GM12873 (cell line): ENCODE results near the gene KLHL14.

Experiments used
- TF ChIP-seq, protein P1 (sequence below): IDR thresholded peaks from 2 replicates; pipeline ENCODE4 v1.5.1; 2012; ENCODE audit warnings: low read depth, mild to moderate bottlenecking, moderate library complexity, low read length, control low read depth; ENCODE audit not compliant: insufficient read depth; ENCODE audit errors: missing control alignments

Gene KLHL14

DNA sequence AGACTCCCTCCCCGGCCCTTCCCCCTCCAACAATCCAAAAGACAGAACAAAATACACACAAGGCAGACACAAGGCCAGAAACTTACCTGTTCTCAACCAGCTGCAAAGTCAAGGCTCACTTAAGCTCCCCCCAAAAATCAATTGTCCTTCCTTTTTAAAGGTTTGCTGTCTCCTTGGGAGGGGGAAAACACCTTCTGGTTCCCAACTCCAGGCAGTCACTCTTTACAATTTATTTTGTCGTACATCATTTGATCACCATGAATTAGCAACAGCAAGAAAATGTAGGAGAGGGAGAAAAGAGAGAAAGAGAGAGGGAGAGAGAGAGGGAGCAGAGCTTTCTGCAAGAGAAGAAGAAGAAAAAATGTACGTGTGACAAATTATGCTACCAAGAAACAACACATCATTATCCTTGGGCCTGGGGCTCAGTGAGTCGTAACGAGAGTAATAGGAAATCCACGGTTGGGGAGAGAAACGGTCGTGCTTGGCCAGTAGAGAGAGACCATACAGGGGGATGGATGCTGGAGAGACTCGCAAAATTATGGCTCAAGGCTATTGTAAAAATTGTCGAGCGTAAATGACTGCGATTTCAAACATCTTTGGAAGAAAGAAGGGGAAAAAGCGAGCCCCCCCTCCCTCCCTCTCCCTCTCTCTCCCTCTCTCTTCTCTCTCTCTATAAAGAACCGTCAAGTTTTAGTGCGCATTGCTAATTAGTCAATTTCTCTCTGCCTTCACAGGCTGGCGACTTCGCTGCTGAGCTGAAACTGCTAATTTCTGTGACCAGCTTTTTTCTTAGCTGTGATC, at the start of gene KLHL14:
TSS of gene KLHL14 (minus strand) at position 443 of the 801 bp plus-strand sequence. CDS start 2,432 bp downstream, outside the sequence.
- TF ChIP-seq, protein P1, sequence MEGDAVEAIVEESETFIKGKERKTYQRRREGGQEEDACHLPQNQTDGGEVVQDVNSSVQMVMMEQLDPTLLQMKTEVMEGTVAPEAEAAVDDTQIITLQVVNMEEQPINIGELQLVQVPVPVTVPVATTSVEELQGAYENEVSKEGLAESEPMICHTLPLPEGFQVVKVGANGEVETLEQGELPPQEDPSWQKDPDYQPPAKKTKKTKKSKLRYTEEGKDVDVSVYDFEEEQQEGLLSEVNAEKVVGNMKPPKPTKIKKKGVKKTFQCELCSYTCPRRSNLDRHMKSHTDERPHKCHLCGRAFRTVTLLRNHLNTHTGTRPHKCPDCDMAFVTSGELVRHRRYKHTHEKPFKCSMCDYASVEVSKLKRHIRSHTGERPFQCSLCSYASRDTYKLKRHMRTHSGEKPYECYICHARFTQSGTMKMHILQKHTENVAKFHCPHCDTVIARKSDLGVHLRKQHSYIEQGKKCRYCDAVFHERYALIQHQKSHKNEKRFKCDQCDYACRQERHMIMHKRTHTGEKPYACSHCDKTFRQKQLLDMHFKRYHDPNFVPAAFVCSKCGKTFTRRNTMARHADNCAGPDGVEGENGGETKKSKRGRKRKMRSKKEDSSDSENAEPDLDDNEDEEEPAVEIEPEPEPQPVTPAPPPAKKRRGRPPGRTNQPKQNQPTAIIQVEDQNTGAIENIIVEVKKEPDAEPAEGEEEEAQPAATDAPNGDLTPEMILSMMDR = no peak

- TF ChIP-seq, protein P1 = no peak
Measured at GRCh38 chr18:32822197-32822596, 49.4 kb upstream of the KLHL14 start.

DNA sequence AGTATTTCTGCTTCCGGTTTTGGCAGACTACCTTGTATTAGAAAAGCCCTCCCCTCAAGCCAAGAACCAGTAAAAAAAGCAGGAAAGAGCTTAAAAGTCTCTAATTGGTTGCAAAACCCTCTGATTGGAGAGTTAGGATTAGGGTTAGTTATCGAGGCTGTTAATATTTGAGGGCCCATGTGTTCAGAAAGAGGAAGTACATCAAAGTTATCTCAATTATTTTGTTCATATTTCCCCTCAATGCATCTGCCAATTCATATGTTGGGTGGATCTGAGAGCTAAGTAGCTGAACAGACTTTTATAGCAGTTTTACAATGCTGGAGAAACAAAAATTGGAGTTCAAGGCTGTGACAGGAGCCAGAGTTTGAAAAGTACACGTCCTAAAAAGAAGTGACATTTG, 43.1 kb upstream of the KLHL14 start:
- TF ChIP-seq, protein P1 = no peak

DNA sequence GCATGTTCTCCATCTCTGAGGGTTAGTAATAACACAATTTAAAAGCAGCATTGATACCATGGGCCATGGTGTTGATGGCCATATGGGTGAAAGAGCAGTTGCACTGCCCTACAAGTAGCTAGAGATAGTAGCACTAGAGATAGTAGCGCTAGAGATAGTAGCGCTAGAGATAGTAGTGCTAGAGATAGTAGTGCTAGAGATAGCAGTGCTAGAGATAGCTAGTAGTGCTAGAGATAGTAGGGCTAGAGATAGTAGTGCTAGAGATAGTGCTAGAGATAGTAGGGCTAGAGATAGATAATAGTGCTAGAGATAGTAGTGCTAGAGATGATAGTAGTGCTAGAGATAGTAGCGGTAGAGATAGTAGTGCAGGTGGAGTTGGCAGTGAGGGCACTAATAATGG, 39.5 kb upstream of the KLHL14 start:
- TF ChIP-seq, protein P1 = no peak

DNA sequence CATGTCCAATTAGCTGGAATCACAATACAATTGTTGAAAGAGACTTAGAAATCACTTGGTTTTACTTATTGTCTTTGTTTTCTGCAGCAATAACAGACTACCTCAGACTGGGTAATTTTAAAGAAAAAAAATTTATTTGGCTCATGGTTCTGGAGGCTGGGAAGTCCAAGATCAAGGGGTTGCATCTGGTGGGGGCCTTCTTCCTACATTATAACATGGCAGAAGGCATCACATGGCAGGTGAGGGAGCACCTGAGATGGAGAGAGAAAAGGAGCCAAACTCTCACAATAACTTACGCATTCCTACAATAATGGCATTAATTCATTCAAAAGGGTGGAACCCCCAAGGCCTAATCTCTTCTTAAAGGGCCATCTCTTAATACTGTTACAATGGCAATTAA, 37.5 kb upstream of the KLHL14 start:
- TF ChIP-seq, protein P1 = no peak

DNA sequence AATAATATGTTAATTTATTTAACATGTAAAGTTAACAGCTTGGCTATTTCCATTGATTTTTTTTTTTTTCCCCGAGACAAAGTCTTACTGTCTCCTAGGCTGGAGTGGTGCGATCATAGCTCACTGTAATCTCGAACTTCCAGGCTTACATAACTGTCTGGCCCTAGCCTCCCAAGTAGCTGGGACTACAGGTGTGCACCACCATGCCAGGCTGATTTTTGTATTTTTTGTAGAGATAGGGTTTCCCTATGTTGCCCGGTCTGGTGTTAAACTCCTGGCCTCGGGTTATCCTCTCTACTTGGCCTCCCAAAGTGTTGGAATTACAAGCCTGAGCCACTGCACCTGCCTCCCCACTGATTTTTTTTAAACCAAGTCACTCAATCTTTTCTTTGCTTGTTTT, 32.5 kb upstream of the KLHL14 start:
- TF ChIP-seq, protein P1 = no peak

DNA sequence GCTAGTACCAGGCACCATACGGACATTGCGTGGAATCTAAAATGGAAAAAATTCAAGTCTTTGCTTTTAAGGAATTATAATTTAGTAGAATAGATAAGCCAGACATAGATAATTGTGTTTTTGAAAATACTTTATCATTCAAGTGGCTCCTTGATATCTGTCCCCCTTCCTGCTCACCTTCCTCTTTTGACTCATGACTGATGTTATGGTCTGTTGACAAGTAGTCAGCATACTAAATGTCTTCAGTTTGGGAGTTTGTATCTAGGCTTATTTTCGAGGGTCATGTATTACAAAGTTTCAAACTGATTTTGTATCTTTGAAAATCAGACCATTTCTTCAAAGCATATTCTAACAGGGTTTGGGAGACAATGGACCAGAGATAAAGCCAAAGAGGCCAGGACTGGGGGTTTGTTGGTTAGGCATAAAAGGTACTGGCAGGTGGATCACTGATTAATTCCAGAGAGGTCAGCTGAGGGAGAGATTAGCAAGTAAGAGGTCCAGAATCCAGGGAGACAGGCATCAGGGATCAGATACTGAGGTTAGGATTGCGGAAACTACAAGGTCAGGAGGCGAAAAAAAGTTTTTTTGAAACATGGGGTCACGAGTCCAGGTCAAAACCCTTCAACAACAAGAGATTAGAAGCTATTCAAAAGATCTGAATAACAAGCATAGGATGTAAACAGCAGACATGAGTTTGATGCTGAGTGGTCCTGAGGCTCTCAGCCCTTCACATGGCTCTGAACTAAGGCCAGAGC, 31.5 kb upstream of the KLHL14 start:
- TF ChIP-seq, protein P1 = no peak
